Activated CD4-positive, CD25-positive, alpha-beta regulatory T cell treated with anti-CD3 and anti-CD28 coated beads, Interleukin-2, amount 50 U/mL, for 72 hours (primary cell): ENCODE data around the gene RIPOR2.
"Not testable (repeated sequence)": the region's sequence is repeated elsewhere in the genome, so short reads cannot be mapped to it uniquely, and the experiment has no call there.

ENCODE experiments used
- DNase-seq: peaks from one replicate; pipeline ENCODE4 v3.0.0; 2021

RIPOR2 gene

DNA sequence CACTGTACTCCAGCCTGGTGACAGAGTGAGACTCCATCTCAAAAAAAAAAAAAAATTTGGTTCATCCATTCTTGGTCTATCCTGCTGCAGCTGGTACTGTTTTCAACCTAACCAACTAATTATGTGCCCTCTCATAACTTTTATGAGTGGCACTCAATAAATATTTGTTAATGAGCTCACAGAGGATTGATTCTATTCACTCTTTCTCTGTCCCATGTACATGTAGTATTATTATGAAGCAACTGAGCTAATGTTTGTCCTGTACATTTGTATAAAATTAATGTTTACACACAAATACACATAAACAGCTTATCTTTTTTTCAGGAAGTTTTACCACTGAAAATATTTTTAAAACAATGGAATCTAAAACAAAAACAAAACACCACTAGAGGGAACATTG is 10.1 kb downstream of the RIPOR2 start:
- no peak for DNase-seq

DNA sequence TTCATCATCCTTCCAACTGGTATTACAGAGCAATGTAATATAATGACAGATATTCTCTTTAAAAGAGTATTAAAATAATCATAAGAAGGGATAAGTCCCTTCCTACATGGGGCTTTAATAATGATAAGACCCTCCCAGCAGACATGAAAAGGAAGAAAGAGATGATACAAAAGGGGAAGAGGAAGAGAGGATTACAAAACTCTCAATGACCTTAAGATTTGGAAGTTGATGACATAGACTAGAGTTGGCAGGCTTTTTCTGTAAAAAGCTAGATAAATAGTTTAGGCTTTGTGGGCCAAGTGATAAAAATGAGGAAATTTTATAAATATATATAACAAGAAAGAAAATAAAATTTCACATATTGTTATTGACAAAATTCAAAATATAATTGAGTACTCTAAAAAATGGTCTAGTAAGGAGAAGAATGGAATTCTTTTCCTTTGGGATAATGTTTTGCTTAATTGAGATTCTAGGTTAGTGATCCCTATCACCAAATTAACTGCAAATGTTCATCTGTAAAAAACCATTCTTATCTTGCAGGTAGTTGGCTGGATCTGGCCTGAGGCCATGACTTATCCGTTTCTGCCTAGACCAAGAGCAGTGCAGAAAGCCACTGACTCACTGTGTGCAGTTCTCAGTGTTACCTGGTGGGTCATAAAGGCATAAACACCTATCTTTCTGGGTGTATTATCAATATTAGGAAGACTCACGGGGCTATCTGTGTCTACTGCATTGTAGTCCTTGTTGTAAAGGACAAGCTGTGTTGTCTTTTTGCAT is 11.0 kb downstream of the RIPOR2 start:
- DNase-seq = no peak

DNA sequence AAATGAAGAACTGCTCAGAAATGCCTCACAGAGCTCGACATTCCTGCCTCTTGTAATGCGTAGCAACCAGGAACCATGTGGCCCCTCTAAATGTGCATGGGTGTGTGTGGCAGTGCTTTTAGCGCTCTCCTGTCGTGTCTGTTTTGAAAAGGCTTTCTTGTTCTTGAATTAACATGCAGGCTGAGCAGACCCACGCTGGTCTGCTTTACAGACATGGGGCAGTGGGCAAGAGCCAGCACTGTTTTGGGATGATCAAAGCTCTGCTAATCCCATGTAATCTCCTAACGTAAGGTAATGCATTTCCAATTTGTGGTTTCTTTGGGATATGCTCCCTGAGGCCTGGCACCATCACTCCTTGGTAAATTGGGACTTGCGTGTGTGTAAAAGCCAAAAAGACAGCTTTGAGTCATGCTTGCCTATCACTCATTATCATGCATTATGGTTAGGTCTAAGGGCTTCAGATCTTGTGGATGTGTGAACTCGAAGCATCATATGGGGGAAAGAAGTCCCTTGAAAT is 11.8 kb downstream of the RIPOR2 start:
- no peak for DNase-seq

DNA sequence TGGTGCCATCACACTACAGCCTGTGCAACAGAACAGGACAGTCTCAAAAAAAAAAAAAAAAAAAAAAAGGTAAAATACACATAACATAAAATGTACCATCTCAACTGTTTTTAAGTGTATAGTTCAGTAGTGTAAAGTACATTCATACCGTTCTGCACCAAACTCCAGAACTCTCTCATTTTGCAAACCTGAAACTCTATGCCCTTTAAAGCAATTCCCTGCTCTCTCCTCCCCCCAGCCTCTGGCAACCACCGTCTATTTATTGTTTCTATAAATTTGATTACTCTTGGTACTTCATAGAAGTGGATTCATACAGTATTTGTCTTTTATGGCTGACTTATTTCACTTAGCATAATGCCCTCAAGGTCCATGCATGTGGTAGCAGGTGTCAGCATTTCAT is 12.9 kb downstream of the RIPOR2 start:
- DNase-seq = no peak

DNA sequence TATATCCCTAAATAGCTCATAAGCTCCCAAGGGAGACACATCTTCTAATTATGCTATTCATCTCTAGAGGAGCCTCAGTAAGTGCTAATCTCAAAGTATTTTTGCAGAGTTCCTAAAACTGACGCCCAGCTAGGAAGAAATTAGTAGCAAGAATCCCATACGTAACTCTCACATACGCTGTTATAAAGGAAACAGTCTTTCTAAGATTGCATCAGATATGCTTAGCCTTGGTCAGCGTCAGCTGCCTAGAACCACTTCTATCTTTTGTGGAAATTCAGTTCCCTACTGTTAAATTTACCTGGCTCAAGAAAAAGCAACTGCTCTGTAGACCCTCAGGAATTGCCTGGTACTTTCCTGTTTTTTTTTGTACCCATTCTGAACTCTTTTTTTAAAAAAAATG is 13.6 kb downstream of the RIPOR2 start:
- DNase-seq = no peak

DNA sequence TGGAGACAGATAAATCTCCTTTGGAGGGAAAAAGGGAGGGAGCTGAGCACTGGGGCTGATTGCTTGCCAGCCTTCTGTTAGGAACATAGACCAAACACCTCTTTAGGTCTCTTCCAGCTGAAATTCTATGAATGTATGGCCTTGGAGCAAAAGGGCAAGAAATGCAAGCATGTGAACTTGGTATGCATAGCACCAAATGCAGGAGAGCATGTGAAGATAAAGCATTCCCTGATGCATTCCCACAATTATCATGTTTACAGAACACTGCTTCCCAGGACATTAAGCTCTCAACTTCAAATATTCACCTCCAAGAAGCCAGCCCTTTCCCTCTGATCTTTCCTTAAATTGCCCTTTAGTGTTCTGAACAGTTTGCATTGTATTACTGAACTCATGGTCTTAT is 15.6 kb downstream of the RIPOR2 start:
- DNase-seq = no peak

DNA sequence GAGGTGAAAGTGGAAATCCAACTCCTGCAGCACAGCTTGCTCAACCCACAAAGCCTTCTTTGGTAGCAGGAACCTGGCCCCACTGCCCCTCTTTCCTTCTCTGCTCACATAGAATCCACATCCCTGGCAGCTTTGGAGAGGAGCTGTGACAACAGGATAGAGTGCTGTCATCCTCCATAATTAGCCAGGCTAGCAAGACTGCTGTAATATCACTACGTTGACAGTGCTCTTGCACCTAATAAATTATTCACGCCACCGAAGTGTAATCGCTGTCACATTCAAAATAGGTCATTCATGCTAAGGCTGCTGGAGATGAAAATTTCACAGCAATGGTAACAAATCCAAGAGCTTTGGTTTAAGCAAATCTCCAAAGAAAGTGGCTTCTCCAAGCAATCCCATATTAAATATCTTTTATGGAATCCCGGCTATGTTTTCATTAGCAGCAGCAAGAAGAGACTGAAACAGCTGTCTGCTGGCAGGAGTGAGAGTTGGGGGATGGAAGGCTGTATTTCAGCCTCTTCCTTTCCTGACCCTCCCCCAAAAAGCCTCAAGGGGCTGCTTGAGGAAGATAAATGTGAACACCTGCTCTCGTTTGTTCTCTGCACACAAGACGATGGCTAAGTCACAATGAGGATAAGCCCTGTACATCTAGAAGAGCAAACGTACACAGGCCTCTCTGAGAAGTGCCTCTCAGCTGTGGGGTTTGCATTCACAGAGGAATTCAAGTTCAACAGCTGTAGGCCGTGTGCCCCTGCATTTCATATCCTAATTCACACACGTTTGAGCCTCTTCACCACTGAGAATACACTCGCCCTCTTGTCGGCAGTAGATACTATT is 16.5 kb downstream of the RIPOR2 start:
- no peak for DNase-seq

DNA sequence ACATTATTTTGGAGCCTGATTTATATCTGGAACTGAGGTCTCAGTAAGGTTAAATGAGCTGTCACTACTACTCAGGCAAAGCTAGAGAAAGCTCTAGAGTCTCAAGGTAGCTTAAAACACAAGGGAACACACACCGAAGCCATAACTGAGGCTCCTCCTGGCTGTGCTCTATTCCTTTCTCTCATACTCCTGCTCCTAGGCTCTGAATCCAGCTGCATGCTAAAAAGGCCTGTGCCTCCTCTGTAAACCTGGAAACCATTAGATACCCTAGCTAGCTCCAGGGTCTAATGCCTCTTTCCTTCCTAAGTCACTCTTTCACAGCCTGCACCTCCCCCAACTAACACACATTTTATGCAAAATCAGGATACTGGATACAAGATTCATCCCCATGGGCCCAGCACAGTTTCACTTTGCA is 17.1 kb downstream of the RIPOR2 start:
- no peak for DNase-seq

DNA sequence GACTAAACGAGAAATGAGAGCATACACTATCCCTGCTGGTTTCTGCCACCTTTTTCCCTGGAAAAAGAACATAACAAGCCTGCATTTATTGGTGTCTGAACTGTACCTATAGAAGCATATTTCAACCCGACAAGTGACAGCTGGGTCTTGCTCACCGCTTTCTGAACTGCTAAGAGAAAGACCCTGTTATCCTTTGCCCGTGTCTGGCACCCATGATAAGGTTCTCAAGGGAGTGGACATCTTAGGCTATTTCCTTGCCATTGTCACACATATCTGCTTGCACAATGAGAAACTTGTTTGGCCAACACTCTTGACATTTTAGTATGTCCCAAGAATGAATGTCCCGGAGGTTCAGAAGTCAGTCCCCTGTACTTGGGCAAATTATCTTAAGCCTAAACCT is 19.3 kb downstream of the RIPOR2 start:
- DNase-seq = no peak

DNA sequence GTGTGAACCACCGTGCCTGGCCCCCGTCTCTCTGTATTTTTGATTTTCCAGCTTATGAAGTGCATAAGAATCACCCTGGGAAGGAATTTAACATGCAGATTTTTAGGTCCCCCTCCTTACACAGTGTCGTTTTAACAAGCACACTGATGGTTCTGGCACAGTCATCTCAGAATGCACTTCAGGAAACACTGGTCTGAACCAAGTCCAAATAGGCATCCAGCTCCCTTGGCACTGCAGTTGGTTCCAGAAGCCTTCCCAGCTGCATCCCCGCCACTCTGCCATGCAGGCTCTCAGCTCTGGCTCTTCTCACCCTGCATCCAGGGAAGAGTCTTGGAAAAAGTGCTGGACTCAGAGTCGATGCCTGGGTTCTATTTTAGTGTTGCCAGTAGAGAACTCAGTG is 20.1 kb downstream of the RIPOR2 start:
- DNase-seq = no peak

DNA sequence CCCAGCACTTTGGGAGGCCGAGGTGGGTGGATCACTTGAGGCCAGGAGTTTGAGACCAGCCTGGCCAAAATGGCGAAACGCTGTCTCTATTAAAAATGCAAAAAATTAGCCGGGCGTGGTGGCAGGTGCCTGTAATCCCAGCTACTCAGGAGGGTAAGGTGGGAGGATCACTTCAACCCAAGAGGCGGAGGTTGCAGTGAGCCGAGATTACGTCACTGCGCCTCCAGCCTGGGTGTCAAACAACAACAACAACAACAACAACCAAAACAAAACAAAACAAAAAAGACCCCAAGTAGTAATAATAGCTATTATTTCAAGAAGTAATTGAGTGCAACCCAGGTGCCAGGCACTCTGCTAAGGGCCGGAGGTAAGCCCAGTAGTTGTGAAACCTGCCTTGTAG is 21.7 kb downstream of the RIPOR2 start:
- DNase-seq = not testable (repeated sequence)

DNA sequence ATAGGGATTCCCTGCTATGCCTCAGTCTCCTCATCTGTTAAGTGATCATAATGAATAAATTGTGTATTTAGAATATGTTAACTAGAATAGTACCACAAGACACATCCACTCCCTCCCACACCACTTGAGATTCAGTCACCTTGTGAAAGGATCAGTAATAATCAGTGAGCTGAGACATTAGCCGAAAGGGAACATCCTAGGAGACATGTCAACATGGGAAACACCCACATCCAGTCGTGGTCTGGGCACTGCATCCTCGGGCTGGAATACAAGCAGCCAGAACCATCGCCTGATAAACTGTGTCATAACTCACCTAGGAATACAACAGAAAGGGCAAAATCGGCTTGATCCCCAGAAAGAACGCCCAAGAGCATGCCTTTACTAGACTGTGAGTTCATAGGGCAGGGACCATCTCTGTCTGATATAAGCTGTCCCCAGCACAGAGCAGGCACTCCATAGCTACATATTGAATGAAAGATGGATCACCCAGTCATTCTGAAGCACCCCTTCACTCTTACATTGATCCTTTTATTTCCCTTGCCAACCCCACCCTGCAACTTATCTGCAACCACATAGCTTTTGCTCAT is 23.9 kb downstream of the RIPOR2 start:
- no peak for DNase-seq

DNA sequence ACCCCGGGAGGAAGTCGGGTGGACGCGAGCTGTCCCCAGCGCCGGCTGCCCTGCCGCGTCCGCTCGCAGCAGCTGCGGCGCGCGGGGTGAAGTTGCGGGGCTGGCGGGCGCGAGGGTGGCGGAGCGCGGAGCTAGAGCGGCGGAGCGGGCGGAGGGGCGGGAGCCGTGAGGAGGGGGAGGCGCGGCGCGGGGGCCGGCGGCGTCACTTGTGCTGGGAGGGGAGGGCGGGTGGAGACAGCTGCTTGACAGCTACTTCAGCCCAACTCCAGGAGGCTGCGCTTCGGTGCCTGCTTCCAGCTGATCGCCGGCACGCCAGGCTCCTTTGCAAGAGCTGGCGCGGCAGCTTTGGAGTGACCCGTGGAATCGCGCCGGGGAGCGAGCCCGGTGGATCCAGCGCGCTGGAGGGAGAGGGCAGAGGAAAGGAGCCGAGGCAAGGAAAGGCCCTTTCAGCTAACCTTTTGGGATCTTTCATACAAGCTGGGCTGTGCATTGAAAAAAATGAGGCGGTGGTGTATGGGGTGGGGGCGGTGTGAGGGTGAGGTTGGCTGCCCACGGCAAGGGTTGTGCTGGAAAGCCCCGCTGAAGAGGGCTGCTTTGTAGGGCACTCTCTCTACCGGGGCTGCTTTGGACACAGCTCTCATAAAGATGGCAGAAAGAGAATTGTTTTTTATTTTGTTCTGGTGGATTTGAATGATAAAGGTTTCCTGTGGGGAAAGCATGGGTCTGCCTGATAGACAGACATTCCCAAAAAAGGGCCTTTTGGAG is 24.6 kb downstream of the RIPOR2 start:
- DNase-seq = peak; percentile 63

DNA sequence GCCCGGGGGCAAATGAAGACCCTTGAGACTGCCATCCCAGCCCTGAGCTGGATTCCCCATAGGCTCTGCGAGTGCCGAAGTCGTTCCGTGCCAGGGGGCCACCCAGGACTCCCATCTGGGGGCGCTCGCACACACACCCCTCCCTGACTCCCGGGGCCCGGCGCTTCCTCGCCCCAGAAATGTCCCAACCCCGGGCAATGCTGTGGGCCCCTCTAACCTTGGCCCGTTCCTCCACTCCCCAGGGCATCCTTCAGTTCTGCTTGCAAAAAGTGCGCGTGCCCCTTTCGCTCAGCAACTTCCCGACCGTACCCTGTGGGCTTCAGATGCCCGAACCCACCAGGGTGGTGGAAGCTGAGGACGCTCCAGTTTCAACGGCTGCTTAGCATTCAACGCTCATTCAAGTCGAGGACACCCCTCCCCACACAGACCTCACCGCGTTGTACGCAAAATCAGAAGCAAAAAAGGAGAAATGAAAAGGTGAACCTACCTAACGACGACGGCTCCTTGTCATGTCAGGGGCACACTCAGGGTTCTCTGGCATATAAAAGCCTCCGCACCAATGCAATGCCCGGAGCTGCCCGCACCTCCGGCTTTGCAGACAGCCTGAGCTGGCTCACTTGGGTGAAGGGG is 25.3 kb downstream of the RIPOR2 start:
- DNase-seq = no peak

DNA sequence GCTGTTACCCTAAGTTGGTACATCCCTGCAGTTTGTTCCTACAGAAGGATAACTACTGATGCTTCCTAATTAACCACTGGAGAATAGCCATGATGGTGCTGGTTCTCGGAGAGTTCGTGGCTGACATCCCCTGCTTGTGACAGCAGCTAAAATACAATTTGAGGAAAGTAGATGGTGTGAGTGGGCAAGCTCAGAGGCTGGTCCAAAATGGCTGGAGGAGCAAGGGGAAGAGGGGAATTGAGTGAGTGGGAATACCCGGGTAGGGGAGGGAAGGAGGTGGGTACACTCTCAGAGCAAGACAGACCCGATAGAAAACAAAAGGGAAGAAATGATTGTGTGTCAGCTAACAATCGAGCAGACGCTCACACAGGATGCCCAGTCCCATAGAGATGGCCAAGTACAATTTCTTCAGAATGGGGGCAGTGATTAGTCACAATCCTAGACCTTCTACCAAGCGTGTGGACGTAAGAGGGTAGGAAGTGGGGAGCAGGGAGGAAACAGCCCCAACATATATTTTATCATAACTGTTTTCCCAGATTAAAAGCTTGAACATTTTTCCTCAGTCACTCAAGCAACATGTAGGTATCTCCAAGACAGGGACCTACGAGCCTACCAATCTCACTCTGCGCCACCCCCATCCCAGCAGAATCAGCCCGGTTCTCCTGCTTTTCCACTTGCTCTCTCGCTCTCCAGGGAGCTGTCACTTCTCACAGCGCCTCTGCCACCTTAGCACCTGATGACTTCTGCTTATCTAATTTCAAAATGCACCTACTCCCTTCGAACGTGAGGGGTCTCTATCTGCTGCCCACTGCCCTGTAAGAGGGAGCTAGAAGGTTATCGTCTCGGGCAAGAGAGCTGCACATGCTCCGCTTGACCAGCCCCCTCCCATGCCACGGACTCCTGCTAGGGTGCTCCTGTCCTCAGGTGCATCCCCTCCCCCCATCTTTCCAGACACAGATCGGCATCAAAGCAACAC is 26.2 kb downstream of the RIPOR2 start:
- no peak for DNase-seq

DNA sequence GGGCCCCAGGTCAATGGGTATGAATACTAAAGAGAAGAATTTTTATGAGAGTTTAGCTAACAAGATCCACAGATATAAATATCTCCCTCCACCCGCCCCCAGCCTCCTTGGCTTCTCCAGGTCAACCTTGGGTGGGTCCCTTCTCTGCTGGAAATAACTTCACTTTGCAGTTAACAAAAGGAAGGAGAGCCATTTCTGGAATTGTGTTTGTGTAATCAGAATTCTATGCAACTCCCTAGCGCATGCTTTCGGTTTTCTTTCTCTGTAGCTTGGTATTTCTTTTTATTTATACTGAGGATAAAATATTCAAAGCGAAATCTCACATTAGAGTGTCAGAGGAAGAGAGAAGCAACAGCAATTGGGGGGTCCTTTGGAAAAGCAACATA is 27.1 kb downstream of the RIPOR2 start:
- no peak for DNase-seq

DNA sequence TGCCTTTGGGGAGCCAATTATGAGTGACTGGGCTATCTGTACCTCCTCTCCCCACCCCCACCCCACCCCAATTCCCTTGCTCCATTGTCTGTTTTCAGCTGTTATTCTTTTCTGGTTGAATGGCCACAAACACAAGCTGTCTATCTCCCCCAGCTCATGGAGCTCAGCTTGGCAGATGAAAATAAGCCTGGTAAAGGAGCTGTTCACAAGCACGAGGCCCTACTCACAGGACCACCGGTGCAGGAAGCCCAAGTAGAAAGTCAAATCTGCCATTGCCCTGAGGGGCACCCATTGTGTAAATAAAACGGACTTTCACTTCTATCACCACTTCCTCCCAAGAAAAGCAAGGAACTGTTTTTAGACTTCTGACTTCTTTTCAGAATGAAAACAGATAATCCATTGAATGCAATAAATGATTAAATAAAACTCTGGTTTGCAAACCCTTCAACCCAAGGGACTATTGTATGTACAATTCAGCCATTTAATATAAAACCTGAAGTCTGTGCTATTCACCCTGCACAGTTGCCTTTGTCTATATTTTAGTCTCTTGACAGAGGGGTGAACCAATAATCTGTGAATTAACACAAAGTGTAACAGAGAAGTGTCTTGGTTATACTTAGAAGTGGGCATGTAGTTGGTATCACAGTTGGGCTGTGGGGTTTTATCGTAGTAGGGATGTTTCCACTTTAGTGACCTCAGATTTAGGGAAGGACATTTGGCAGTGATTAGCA is 27.7 kb downstream of the RIPOR2 start:
- no peak for DNase-seq

DNA sequence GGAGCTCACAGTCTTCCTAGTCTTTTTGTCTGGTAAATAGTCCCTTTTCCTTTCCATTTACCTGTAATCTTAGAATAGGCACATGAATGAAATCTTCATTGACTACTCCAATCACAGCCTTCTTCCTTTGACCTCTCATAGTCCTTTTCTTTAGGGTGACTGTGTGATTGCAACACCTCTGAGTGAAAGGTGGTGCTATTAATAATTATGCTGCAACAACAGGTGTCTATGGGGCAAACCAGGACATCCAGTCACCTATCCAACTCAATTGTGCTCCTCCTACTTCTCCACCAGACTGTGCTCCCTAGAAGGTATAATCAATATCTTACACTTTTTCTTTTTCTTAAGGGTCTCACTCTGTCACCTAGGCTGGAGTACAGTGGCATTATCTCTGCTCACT is 29.4 kb downstream of the RIPOR2 start:
- no peak for DNase-seq

DNA sequence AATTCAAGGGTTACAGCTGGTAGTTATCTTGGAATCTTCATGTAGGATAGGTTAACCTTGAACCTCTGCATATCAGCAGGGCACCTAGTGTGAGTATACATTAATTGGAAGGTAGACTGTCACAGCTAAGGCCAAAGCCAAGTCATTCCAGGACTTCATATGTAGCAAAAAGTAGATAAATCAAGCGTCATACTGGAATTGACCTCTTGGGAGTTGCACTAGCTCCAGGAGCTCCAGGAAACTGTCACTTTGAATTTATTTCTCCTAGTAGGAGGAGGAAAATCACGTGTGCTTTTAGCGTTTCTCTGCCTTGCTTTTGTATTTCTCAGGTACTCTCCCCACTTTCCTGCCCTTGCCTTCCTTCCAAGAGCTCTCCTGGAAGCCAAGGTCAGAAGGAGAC is 30.3 kb downstream of the RIPOR2 start:
- DNase-seq = no peak

DNA sequence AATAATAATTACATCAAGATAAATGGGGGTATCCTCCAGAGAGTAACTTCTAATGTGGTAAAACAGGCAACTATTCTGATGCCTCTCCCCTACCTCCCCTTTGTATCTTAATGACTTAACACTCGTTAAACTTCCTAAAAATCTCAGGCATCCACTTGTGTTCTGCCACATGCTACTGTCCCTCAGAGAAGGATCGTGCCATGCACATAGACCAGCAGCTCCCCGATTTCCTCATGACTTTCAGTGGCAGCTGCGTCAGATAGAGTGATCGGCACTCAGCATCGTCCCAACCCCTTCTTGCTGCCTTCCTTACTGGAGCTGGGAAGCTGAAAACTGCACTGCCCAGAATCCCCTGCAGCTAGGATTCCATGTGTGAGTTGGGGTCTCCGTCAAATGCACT is 32.1 kb downstream of the RIPOR2 start:
- DNase-seq = no peak

DNA sequence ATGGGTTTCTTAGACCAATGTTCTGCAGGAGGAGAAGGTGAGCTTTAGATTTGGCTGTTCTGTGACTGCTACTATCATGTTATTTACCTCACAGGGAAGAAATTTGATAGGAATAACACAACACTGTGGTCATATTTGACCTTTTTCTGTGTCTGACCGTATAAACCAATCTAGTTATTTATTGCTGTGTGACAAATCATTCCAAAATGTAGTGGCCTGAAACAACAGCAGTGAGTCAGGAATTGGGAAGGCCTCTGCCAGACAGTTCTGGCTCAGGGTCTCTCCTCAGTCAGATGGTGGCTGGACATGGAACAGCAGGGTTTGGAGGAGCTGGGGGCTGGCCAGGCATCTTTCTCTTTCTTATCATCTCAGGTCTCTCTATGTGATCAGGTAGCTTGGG is 33.0 kb downstream of the RIPOR2 start:
- no peak for DNase-seq
